H1 (cell line): ENCODE data around the gene POLR1C. TPM values are rescaled to one million over a fixed set of nuclear protein-coding genes. Genes with fewer than 3 reads are reported as not detected.
A peak's percentile ranks its signal among the peaks of the same experiment; 100 is the strongest.

Source experiments
- CTCF ChIA-PET: fragments of 300-600 bp; sonication (Branson Sonifier 250); formaldehyde crosslinking; loops from one replicate; lab custom pipeline; 2021; ENCODE audit not compliant: partially characterized antibody; lab: Charles Lee
- POLR2A ChIA-PET: fragments of 300-600 bp; sonication (Branson Sonifier 250); formaldehyde crosslinking; loops from one replicate; lab custom pipeline; 2021; ENCODE audit warnings: inconsistent platforms; ENCODE audit not compliant: partially characterized antibody; lab: Charles Lee
- DNase-seq, 2 experiments: peaks; one replicate each; pipeline versions ENCODE4 v3.0.0 to v3.0.0-alpha.2; 2010 to 2022; ENCODE audit warnings: low spot score in 2 of 2, low read depth in 1 of 2, mixed read lengths in 1 of 2
- FAIRE-seq: peaks from 2 replicates; lab custom pipeline; 2011; peaks lifted over from hg19 to GRCh38; lab: Jason Lieb, UNC
- H2AFZ ChIP-seq: 2 replicates; pipeline ENCODE4 v1.8.1; 2012; ENCODE audit warnings: low read length, inconsistent platforms
- H2AK5ac ChIP-seq: 2 replicates; pipeline ENCODE4 v1.6.1; 2013; ENCODE audit warnings: low read depth, low read length
- H2BK120ac ChIP-seq: replicated peaks from 2 replicates; pipeline ENCODE3; 2013; ENCODE audit warnings: low read depth, low read length, inconsistent platforms
- H2BK12ac ChIP-seq: 2 replicates; pipeline ENCODE4 v1.6.1; 2013; ENCODE audit warnings: low read depth, low read length
- H2BK15ac ChIP-seq: 2 replicates; pipeline ENCODE4 v1.6.1; 2013; ENCODE audit warnings: low read length
- H2BK20ac ChIP-seq: 2 replicates; pipeline ENCODE4 v1.6.1; 2013; ENCODE audit warnings: low read length
- H2BK5ac ChIP-seq: 2 replicates; pipeline ENCODE4 v1.6.1; 2013; ENCODE audit warnings: low read depth, low read length
- H3K14ac ChIP-seq: 2 replicates; pipeline ENCODE4 v1.6.1; 2013; ENCODE audit warnings: inconsistent platforms; ENCODE audit not compliant: insufficient read length
- H3K18ac ChIP-seq: 2 replicates; pipeline ENCODE4 v1.6.1; 2013; ENCODE audit warnings: low read length; ENCODE audit errors: extremely low read depth
- H3K23ac ChIP-seq: 2 replicates; pipeline ENCODE4 v1.6.1; 2013; ENCODE audit warnings: inconsistent platforms; ENCODE audit not compliant: insufficient read length
- H3K23me2 ChIP-seq: 2 replicates; pipeline ENCODE4 v1.6.1; 2013; ENCODE audit warnings: low read depth, low read length
- H3K27ac ChIP-seq: 2 replicates; pipeline ENCODE4 v1.6.1; 2011; ENCODE audit warnings: low read depth, low read length, inconsistent platforms
- H3K27me3 ChIP-seq, 4 experiments: replicated peaks in 1 of 4; 1 replicate in 1 of 4; 2 replicates in 3 of 4; pipeline versions ENCODE4 v1.6.1 to v1.8.1; 2011 to 2013; ENCODE audit warnings: low read length in 3 of 4, mild to moderate bottlenecking in 3 of 4, inconsistent platforms in 2 of 4, mixed read lengths in 2 of 4, moderate library complexity in 1 of 4; ENCODE audit not compliant: control insufficient read depth in 3 of 4, insufficient read depth in 3 of 4; ENCODE audit errors: extremely low read depth in 1 of 4
- H3K36me3 ChIP-seq, 4 experiments: 2 replicates each; pipeline versions ENCODE4 v1.6.1 to v1.8.1; 2011 to 2013; ENCODE audit warnings: mild to moderate bottlenecking in 4 of 4, low read length in 3 of 4, moderate library complexity in 2 of 4, control low read depth in 1 of 4, inconsistent platforms in 1 of 4; ENCODE audit not compliant: insufficient read depth in 4 of 4, control insufficient read depth in 2 of 4
- H3K4ac ChIP-seq: replicated peaks from 2 replicates; pipeline ENCODE3; 2013; ENCODE audit warnings: low read length, low read depth, mixed read lengths, inconsistent platforms; ENCODE audit not compliant: insufficient read length
- H3K4me1 ChIP-seq, 4 experiments: replicated peaks in 1 of 4; 1 replicate in 1 of 4; 2 replicates in 3 of 4; pipeline versions ENCODE4 v1.6.1 to v1.8.1; 2011 to 2013; ENCODE audit warnings: low read length in 3 of 4, inconsistent platforms in 2 of 4, mixed read lengths in 1 of 4; ENCODE audit not compliant: insufficient read depth in 4 of 4, control insufficient read depth in 3 of 4
- H3K4me2 ChIP-seq, 2 experiments: 2 replicates each; pipeline versions ENCODE4 v1.6.1 to v1.8.1; 2011 to 2013; ENCODE audit warnings: low read depth in 2 of 2, low read length in 2 of 2, control low read depth in 1 of 2, inconsistent platforms in 1 of 2, mild to moderate bottlenecking in 1 of 2; ENCODE audit not compliant: insufficient read depth in 1 of 2
- H3K4me3 ChIP-seq, 4 experiments: fragments of 200-600, 300-600 bp in 1 of 4; sonication (generic), shearing (Covaris generic), sonication (Bioruptor Twin) in 1 of 4; 2 replicates each; pipeline versions ENCODE4 v1.5.1 to v1.8.1; 2011 to 2016; ENCODE audit warnings: low read length in 4 of 4, low read depth in 3 of 4, control low read depth in 2 of 4, inconsistent platforms in 2 of 4, mild to moderate bottlenecking in 2 of 4, mixed read lengths in 1 of 4, moderate library complexity in 1 of 4; ENCODE audit not compliant: insufficient read depth in 2 of 4; ENCODE audit errors: extremely low read depth in 1 of 4
- H3K56ac ChIP-seq: replicated peaks from 2 replicates; pipeline ENCODE3; 2013; ENCODE audit warnings: low read depth, mild to moderate bottlenecking, mixed read lengths, low read length, inconsistent platforms; ENCODE audit not compliant: insufficient read length
- H3K79me1 ChIP-seq: 2 replicates; pipeline ENCODE4 v1.6.1; 2013; ENCODE audit warnings: low read depth, low read length, control low read depth
- H3K79me2 ChIP-seq, 2 experiments: 2 replicates each; pipeline versions ENCODE4 v1.6.1 to v1.8.1; 2012 to 2013; ENCODE audit warnings: low read length in 2 of 2, mild to moderate bottlenecking in 2 of 2, inconsistent platforms in 1 of 2; ENCODE audit not compliant: insufficient read depth in 2 of 2, control insufficient read depth in 1 of 2
- H3K9ac ChIP-seq, 4 experiments: replicated peaks in 1 of 4; 1 replicate in 1 of 4; 2 replicates in 3 of 4; pipeline versions ENCODE4 v1.6.1 to v1.8.1; 2011 to 2013; ENCODE audit warnings: low read depth in 3 of 4, low read length in 3 of 4, control low read depth in 2 of 4, mild to moderate bottlenecking in 2 of 4, moderate library complexity in 2 of 4, inconsistent platforms in 1 of 4; ENCODE audit errors: extremely low read depth in 1 of 4
- H3K9me3 ChIP-seq, 2 experiments: 2 replicates each; pipeline versions ENCODE4 v1.6.1 to v1.8.1; 2012 to 2013; ENCODE audit warnings: mild to moderate bottlenecking in 2 of 2, moderate library complexity in 2 of 2, control low read depth in 1 of 2, inconsistent platforms in 1 of 2, low read depth in 1 of 2, low read length in 1 of 2, mixed read lengths in 1 of 2; ENCODE audit not compliant: insufficient read depth in 2 of 2
- H4K20me1 ChIP-seq, 2 experiments: replicated peaks in 1 of 2; 2 replicates each; pipeline versions ENCODE3 to v1.8.1; 2011 to 2013; ENCODE audit warnings: inconsistent platforms in 2 of 2, low read length in 2 of 2, mild to moderate bottlenecking in 1 of 2; ENCODE audit not compliant: insufficient read depth in 2 of 2, control insufficient read depth in 1 of 2
- H4K5ac ChIP-seq: 2 replicates; pipeline ENCODE4 v1.6.1; 2013; ENCODE audit warnings: low read length, low read depth, mixed read lengths, inconsistent platforms; ENCODE audit not compliant: insufficient read length
- H4K8ac ChIP-seq: 2 replicates; pipeline ENCODE4 v1.8.0; 2013; ENCODE audit warnings: mild to moderate bottlenecking, moderate library complexity, low read length, inconsistent platforms; ENCODE audit not compliant: insufficient read depth; ENCODE audit errors: extremely low read depth
- H4K91ac ChIP-seq: replicated peaks from 2 replicates; pipeline ENCODE3; 2013; ENCODE audit warnings: low read length, mixed read lengths, inconsistent platforms; ENCODE audit not compliant: insufficient read length
- CTBP2 ChIP-seq: IDR thresholded peaks from 2 replicates; pipeline ENCODE4 v1.7.0; 2011; ENCODE audit warnings: borderline replicate concordance, mild to moderate bottlenecking, moderate library complexity, mixed read lengths, low read length; ENCODE audit not compliant: insufficient read depth, insufficient read length
- KDM1A ChIP-seq: fragments of 200-600, 300-600 bp; sonication (generic); IDR thresholded peaks from 2 replicates; pipeline ENCODE4 v1.7.1; 2016; ENCODE audit warnings: mild to moderate bottlenecking, low read length, borderline replicate concordance
- RXRA ChIP-seq: IDR thresholded peaks from 2 replicates; pipeline ENCODE4 v1.6.1; 2011; ENCODE audit warnings: low read depth, mild to moderate bottlenecking, low read length, moderate library complexity; ENCODE audit not compliant: insufficient read depth
- WGBS, 2 experiments: shearing (Covaris generic) in 1 of 2; methylation state at CpG; one replicate each; pipeline versions ENCODE4 v1.1.6 to v1.1.7; 2013 to 2015; ENCODE audit warnings: low lambda C conversion rate in 2 of 2, mixed read lengths in 2 of 2, inconsistent platforms in 1 of 2, low coverage in 1 of 2, missing lambda C conversion rate in 1 of 2; ENCODE audit not compliant: insufficient replicate concordance in 2 of 2, insufficient coverage in 1 of 2, insufficient read length in 1 of 2; ENCODE audit errors: extremely low coverage in 1 of 2, missing lambda C conversion rate in 1 of 2; 5-methylcytosine and 5-hydroxymethylcytosine counted together
- polyA plus RNA-seq, 7 experiments: library from polyadenylated mRNA; depleted of rRNA in 3 of 7; stranded (reverse) in 5 of 7; unstranded in 2 of 7; fragments of >200 nt in 5 of 7; fragments of 200-250 nt in 2 of 7; gene quantifications; 1 replicate in 5 of 7; 2 replicates in 1 of 7; 4 replicates in 1 of 7; pipeline versions ENCODE4 v1.2.1 to v1.2.3, GENCODE V29; 2011 to 2013; ENCODE audit warnings: missing spikeins in 2 of 7, mixed read lengths in 2 of 7
- total RNA-seq: library from RNA; stranded (reverse); fragmentation: NEBNext Ultra II Directional; extraction: Animal tissue kit (Norgen Biotek cat#: 25700); gene quantifications from 2 replicates; pipeline ENCODE4 v1.2.1, GENCODE V29; 2021

POLR1C gene
- total and polyA plus RNA-seq, 2 of the 8 experiments (the other 6 are each of a cell fraction or from before 2014, with no cell fraction given): 42.9 to 49.6 TPM

DNA sequence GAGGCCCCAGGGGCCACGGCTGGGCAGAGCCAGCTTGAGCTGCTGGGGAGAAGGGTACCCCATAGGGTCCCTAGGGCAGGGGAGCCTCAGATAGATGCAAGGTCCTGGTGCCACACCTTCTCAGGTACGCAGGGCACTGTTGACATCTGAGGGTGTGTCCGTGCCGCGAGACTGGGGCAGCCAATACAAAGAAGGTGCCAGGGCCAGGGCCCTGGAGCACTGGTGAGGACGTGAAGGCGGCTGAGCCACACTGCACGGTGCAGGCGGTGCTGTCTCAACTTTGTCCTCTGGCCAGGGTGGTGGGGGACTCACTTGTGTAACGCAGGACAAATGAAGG lies 6.1 kb upstream of the POLR1C start:
- FAIRE-seq (no peak), DNase-seq (no peak)
- no peak overlapping the region; a peak in 1 of 7 replicates for H3K9ac ChIP-seq
- H3K14ac ChIP-seq: no peak overlapping the region
- H4K5ac ChIP-seq: no peak overlapping the region
- H3K36me3 ChIP-seq: peaks cover 14 to 37% (median 21%) of the 10 kb centered on the region in 4 experiments; a peak in 7 of 8 replicates
- H2BK20ac ChIP-seq: no peak overlapping the region
- no peak overlapping the region for H2BK5ac ChIP-seq
- H3K23ac ChIP-seq: no peak overlapping the region
- H4K20me1 ChIP-seq: peaks cover 4 to 19% of the 10 kb centered on the region in 2 experiments
- H2AFZ ChIP-seq: no peak overlapping the region
- peak overlapping the region; percentile 47 to 77 (median 68); a peak in 6 of 8 replicates for H3K4me3 ChIP-seq
- no peak overlapping the region for H2BK15ac ChIP-seq
- H2AK5ac ChIP-seq: no peak overlapping the region
- H3K4me1 ChIP-seq: peaks cover 0 to 24% (median 11%) of the 10 kb centered on the region in 4 experiments; a peak in 6 of 7 replicates
- CTCF ChIA-PET: interaction anchor here (0.9 to 24.2 kb wide), 4 partner anchors 9 to 66 kb away, joined by 3 to 536 read pairs (median 3); partner anchors contain the start of gene TJAP1
- H4K8ac ChIP-seq: no peak overlapping the region
- no peak overlapping the region for H3K18ac ChIP-seq
- POLR2A ChIA-PET: interaction anchor here (1.6 to 12.6 kb wide), 11 partner anchors 9 to 264 kb away, joined by 3 to 147 read pairs (median 6); partner anchors contain the start of genes DLK2, GTPBP2, POLR1C and YIPF3
- H4K91ac ChIP-seq: no peak overlapping the region
- peaks cover 1 to 7% of the 10 kb centered on the region in 2 experiments for H3K79me2 ChIP-seq
- peak overlapping the region; percentile 62 to 97 for H3K4me2 ChIP-seq
- TF ChIP-seq KDM1A: no peak
- no peak for TF ChIP-seq CTBP2
- TF ChIP-seq RXRA: no peak
- peaks cover 12% of the 10 kb centered on the region for H3K23me2 ChIP-seq
- H3K27ac ChIP-seq: peak overlapping the region; percentile 51
- H3K56ac ChIP-seq: no peak overlapping the region
- peaks cover 0 to 19% (median 15%) of the 10 kb centered on the region in 4 experiments; a peak in 5 of 7 replicates for H3K27me3 ChIP-seq
- no peaks in the 10 kb centered on the region for H3K9me3 ChIP-seq
- no peak overlapping the region for H2BK12ac ChIP-seq
- no peak overlapping the region for H2BK120ac ChIP-seq
- peaks cover 7% of the 10 kb centered on the region for H3K79me1 ChIP-seq
- WGBS, 2 experiments: 89% methylated on average over 10 of the region's 10 CpGs; no CpG with 5 or more reads in 1 of the 2 experiments
- no peak overlapping the region for H3K4ac ChIP-seq
